ENCODE data around the gene RAD51B. TPM values are rescaled to one million over a fixed set of nuclear protein-coding genes. Genes with fewer than 3 reads are reported as not detected.

The RAD51B gene
- total RNA-seq, 1 experiment from 2014 or later: 14.2 TPM

DNA sequence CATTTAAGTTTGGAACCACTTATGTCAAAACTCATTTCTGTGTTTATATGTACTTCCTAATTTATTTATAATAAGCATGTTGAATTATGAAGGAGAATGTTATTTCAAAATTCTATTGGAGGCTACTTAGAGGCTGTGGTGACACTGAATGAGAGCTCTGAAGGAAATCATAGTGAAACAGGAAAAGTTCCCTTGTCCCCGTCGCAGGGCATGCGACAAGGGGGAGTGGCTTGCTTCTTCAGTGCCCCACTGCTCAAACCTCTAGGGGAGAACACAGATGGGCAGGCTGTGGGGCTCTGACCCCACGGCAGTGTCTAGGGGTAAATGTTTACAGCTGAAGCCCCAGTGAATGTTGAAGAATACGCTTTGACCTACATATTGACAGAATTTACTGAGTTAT is 261.9 kb downstream of the RAD51B start (continued):
- TF ChIP-seq, protein P1, sequence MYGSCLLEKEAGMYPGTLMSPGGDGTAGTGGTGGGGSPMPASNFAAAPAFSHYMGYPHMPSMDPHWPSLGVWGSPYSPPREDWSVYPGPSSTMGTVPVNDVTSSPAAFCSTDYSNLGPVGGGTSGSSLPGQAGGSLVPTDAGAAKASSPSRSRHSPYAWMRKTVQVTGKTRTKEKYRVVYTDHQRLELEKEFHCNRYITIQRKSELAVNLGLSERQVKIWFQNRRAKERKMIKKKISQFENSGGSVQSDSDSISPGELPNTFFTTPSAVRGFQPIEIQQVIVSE (CRISPR knock-in tag; IDR thresholded peaks at IDR 0.05; ENCODE audit: borderline replicate concordance): no peak
- TF ChIP-seq GABPB1 (CRISPR knock-in tag; IDR thresholded peaks at IDR 0.05) (no peak), RORB (CRISPR knock-in tag; IDR thresholded peaks at IDR 0.05) (no peak), CREM (CRISPR knock-in tag; IDR thresholded peaks at IDR 0.05) (no peak)

DNA sequence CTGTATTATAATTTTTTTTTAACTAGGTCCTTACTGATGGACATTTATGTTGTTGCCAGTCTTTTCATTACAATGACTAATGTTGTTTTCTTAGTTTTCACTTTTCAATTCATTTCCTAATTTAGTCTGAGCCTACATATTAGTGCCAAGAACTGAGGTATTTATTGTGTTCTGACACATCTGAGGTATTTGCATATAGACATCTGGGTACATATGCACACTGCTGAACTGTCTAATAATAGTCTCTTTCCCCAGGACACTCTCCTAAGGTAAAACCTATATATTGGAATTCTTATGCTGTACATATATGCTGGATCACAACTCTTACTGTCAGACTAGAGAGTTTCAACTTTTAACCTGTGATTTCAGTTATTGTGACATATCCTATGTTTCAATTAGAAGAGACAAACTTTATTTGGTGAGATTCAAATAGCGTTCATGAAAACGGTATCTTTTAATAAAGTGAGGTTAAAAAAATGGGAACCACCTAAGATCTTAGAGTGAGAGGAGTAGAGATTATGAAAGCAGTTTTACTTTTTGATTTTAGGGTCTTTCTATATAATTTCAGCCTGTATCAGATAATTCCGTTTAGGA is 263.2 kb downstream of the RAD51B start:
- H3K4me3 Mint-ChIP-seq: no peak overlapping the region
- TF ChIP-seq ZNF121 (CRISPR knock-in tag; IDR thresholded peaks at IDR 0.05): no peak
- TF ChIP-seq TEAD4 (CRISPR knock-in tag; IDR thresholded peaks at IDR 0.05): no peak
- TF ChIP-seq ZNF232 (CRISPR knock-in tag; IDR thresholded peaks at IDR 0.05): no peak
- no peak for TF ChIP-seq PRRX2 (CRISPR knock-in tag; IDR thresholded peaks at IDR 0.05)
- ChIA-PET POLR2A (no interaction called here), CTCF (no interaction called here)
- no peaks in the 10 kb centered on the region for H3K36me3 Mint-ChIP-seq
- no peaks in the 10 kb centered on the region for H3K9me3 Mint-ChIP-seq
- ATAC-seq (no peak), DNase-seq (ENCODE audit: low spot score) (no peak)
- peaks cover 34% of the 10 kb centered on the region for H3K4me1 Mint-ChIP-seq
- no peak overlapping the region for H3K27ac Mint-ChIP-seq
- no peaks in the 10 kb centered on the region for H3K27me3 Mint-ChIP-seq (ENCODE audit: low read depth)

DNA sequence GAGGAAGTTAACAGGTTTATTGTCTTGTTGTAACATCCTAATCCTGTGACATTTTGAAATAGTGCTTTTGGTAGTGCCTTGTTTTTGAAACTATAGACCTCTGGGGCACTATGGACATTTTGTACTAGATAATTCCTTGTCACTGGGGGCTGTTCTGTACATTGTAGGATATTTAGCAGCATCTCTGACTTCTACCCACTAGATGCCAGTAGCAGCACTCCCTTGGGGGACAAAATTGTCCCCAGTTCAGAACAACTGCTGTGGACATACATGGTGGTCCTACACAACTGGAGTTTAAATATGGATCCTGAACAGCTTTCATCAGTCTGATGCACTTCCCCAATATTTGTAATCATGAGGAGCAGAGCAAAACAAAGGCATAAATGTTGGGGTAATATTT is 264.7 kb downstream of the RAD51B start:
- no peak for ATAC-seq
- no peaks in the 10 kb centered on the region for H3K9me3 Mint-ChIP-seq
- ChIA-PET CTCF (no interaction called here), POLR2A (no interaction called here)
- peaks cover 46% of the 10 kb centered on the region for H3K4me1 Mint-ChIP-seq
- TF ChIP-seq NFE2L1 (CRISPR knock-in tag; IDR thresholded peaks at IDR 0.05): no peak
- TF ChIP-seq, protein P2, sequence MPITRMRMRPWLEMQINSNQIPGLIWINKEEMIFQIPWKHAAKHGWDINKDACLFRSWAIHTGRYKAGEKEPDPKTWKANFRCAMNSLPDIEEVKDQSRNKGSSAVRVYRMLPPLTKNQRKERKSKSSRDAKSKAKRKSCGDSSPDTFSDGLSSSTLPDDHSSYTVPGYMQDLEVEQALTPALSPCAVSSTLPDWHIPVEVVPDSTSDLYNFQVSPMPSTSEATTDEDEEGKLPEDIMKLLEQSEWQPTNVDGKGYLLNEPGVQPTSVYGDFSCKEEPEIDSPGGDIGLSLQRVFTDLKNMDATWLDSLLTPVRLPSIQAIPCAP (CRISPR knock-in tag; IDR thresholded peaks at IDR 0.05): no peak
- TF ChIP-seq, protein P3, sequence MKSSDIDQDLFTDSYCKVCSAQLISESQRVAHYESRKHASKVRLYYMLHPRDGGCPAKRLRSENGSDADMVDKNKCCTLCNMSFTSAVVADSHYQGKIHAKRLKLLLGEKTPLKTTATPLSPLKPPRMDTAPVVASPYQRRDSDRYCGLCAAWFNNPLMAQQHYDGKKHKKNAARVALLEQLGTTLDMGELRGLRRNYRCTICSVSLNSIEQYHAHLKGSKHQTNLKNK (CRISPR knock-in tag; IDR thresholded peaks at IDR 0.05): no peak
- TF ChIP-seq, protein P4, sequence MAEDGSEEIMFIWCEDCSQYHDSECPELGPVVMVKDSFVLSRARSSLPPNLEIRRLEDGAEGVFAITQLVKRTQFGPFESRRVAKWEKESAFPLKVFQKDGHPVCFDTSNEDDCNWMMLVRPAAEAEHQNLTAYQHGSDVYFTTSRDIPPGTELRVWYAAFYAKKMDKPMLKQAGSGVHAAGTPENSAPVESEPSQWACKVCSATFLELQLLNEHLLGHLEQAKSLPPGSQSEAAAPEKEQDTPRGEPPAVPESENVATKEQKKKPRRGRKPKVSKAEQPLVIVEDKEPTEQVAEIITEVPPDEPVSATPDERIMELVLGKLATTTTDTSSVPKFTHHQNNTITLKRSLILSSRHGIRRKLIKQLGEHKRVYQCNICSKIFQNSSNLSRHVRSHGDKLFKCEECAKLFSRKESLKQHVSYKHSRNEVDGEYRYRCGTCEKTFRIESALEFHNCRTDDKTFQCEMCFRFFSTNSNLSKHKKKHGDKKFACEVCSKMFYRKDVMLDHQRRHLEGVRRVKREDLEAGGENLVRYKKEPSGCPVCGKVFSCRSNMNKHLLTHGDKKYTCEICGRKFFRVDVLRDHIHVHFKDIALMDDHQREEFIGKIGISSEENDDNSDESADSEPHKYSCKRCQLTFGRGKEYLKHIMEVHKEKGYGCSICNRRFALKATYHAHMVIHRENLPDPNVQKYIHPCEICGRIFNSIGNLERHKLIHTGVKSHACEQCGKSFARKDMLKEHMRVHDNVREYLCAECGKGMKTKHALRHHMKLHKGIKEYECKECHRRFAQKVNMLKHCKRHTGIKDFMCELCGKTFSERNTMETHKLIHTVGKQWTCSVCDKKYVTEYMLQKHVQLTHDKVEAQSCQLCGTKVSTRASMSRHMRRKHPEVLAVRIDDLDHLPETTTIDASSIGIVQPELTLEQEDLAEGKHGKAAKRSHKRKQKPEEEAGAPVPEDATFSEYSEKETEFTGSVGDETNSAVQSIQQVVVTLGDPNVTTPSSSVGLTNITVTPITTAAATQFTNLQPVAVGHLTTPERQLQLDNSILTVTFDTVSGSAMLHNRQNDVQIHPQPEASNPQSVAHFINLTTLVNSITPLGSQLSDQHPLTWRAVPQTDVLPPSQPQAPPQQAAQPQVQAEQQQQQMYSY (CRISPR knock-in tag; IDR thresholded peaks at IDR 0.05): no peak
- no peak for TF ChIP-seq ELF4 (CRISPR knock-in tag; IDR thresholded peaks at IDR 0.05; ENCODE audit: low read depth)
- TF ChIP-seq NFYB (CRISPR knock-in tag; conservative IDR thresholded peaks at IDR 0.05; ENCODE audit: low read depth): no peak
- TF ChIP-seq ETV6 (CRISPR knock-in tag; IDR thresholded peaks at IDR 0.05): no peak
- TF ChIP-seq, protein P5, sequence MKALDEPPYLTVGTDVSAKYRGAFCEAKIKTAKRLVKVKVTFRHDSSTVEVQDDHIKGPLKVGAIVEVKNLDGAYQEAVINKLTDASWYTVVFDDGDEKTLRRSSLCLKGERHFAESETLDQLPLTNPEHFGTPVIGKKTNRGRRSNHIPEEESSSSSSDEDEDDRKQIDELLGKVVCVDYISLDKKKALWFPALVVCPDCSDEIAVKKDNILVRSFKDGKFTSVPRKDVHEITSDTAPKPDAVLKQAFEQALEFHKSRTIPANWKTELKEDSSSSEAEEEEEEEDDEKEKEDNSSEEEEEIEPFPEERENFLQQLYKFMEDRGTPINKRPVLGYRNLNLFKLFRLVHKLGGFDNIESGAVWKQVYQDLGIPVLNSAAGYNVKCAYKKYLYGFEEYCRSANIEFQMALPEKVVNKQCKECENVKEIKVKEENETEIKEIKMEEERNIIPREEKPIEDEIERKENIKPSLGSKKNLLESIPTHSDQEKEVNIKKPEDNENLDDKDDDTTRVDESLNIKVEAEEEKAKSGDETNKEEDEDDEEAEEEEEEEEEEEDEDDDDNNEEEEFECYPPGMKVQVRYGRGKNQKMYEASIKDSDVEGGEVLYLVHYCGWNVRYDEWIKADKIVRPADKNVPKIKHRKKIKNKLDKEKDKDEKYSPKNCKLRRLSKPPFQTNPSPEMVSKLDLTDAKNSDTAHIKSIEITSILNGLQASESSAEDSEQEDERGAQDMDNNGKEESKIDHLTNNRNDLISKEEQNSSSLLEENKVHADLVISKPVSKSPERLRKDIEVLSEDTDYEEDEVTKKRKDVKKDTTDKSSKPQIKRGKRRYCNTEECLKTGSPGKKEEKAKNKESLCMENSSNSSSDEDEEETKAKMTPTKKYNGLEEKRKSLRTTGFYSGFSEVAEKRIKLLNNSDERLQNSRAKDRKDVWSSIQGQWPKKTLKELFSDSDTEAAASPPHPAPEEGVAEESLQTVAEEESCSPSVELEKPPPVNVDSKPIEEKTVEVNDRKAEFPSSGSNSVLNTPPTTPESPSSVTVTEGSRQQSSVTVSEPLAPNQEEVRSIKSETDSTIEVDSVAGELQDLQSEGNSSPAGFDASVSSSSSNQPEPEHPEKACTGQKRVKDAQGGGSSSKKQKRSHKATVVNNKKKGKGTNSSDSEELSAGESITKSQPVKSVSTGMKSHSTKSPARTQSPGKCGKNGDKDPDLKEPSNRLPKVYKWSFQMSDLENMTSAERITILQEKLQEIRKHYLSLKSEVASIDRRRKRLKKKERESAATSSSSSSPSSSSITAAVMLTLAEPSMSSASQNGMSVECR (CRISPR knock-in tag; IDR thresholded peaks at IDR 0.05; ENCODE audit: borderline replicate concordance): no peak
- no peak for TF ChIP-seq EMX1 (CRISPR knock-in tag; IDR thresholded peaks at IDR 0.05)
- TF ChIP-seq, protein P6, sequence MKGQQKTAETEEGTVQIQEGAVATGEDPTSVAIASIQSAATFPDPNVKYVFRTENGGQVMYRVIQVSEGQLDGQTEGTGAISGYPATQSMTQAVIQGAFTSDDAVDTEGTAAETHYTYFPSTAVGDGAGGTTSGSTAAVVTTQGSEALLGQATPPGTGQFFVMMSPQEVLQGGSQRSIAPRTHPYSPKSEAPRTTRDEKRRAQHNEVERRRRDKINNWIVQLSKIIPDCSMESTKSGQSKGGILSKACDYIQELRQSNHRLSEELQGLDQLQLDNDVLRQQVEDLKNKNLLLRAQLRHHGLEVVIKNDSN (CRISPR knock-in tag; IDR thresholded peaks at IDR 0.05): no peak
- TF ChIP-seq TCF7 (CRISPR knock-in tag; IDR thresholded peaks at IDR 0.05; ENCODE audit: low read depth): no peak
- TF ChIP-seq, protein P7, sequence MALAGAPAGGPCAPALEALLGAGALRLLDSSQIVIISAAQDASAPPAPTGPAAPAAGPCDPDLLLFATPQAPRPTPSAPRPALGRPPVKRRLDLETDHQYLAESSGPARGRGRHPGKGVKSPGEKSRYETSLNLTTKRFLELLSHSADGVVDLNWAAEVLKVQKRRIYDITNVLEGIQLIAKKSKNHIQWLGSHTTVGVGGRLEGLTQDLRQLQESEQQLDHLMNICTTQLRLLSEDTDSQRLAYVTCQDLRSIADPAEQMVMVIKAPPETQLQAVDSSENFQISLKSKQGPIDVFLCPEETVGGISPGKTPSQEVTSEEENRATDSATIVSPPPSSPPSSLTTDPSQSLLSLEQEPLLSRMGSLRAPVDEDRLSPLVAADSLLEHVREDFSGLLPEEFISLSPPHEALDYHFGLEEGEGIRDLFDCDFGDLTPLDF (CRISPR knock-in tag; IDR thresholded peaks at IDR 0.05): no peak
- no peak for TF ChIP-seq CBFB (CRISPR knock-in tag; IDR thresholded peaks at IDR 0.05; ENCODE audit: low read depth)
- no peaks in the 10 kb centered on the region for H3K36me3 Mint-ChIP-seq
- no peak overlapping the region for H3K4me3 Mint-ChIP-seq
- no peak overlapping the region for H3K27ac Mint-ChIP-seq
- DNase-seq (ENCODE audit: low spot score): no peak
- no peaks in the 10 kb centered on the region for H3K27me3 Mint-ChIP-seq (ENCODE audit: low read depth)
